ENCODE data around the gene DNAH11. TPM values are rescaled to one million over a fixed set of nuclear protein-coding genes. Genes with fewer than 3 reads are reported as not detected.

The DNAH11 gene
- total and polyA plus RNA-seq, 2 of the 13 experiments (the other 11 are each of a cell fraction or from before 2014, with no cell fraction given), result not detected

DNA sequence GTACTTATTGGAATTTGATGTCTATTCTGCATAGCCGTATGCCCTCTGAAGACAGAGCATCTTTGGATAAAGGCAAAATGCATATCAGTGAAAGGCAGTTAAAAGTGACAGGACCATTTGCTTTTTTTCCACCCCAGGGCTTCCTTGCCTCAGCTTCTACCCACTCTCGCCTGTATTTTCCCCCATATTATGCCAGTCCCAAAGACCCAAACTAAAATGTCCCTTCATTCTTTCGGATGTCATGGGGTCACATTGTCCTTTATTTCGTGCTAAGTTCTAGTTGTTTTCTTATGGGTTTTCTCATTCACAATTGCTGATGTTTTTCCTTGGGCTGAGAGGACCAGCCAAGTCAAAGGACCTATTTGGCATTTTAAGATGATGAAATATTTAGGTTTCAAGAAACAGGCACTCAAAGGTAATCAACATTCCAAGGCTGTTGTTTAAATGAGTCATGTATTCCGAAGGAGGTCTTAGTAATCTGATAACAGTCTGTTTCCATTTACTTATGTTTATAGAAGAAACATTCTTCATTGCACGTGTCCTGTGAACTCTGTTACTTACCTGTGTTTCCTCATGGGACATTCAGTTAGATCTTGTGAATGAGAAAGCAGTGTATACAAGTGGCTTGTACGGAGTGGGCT, 74.1 kb downstream of the DNAH11 start (continued):
- TF ChIP-seq TAF1 (CRISPR knock-in tag; IDR thresholded peaks at IDR 0.05) (no peak), SP2 (CRISPR knock-in tag; IDR thresholded peaks at IDR 0.05) (no peak), NFATC3 (CRISPR knock-in tag; IDR thresholded peaks at IDR 0.05) (no peak)

DNA sequence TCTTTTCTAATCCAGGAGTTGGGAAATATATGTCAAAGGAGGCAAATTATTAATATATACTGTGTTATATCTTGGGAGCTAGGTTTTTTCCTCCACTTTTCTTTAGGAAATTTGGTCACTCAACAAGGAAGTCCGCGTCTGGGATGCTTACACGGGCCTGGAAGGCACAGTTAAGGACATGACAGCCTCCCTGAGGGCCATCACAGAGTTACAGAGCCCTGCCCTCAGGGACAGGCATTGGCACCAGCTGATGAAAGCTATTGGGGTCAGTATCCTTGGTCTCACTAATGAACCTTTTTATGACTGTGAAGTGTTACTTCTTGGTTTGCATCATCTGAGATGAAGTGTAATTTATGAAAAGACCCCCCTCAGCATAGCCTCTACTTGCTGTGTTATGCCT, 74.7 kb downstream of the DNAH11 start:
- Histone ChIP-seq H3K27ac (ENCODE audit: extremely low read length, insufficient read depth, low read length) (no peak overlapping the region), H3K9me3 (ENCODE audit: low read length) (no peaks in the 10 kb centered on the region), H2AFZ (ENCODE audit: low read length) (no peak overlapping the region), H3K9ac (ENCODE audit: insufficient read depth, low read depth, low read length) (no peak overlapping the region), H4K20me1 (ENCODE audit: insufficient read depth, low read length) (no peaks in the 10 kb centered on the region), H3K4me2 (ENCODE audit: low read depth, low read length) (no peak overlapping the region), H3K4me3 (replicated peaks in 1 of 3; ENCODE audit: insufficient read depth in 1 of 3, low read depth in 2 of 3, low read length in 3 of 3) (no peak overlapping the region), H3K4me1 (ENCODE audit: insufficient read depth, low read length) (peaks cover 12% of the 10 kb centered on the region), H3K79me2 (ENCODE audit: insufficient read depth, low read length) (no peaks in the 10 kb centered on the region), H3K27me3 (ENCODE audit: control insufficient read depth in 1 of 2, insufficient read depth in 2 of 2, low read length in 2 of 2) (no peaks in the 10 kb centered on the region), H3K36me3 (replicated peaks in 1 of 2; ENCODE audit: control insufficient read depth in 1 of 2, insufficient read depth in 2 of 2, low read length in 2 of 2) (no peaks in the 10 kb centered on the region)
- DNase-seq (ENCODE audit: low spot score) (no peak), FAIRE-seq (no peak), ATAC-seq (peak; percentile 54)
- CTCF ChIA-PET (ENCODE audit: low intra/inter-chr PET ratio, low total read pairs), result no interaction called here
- POLR2A ChIA-PET, result no interaction called here
- WGBS (ENCODE audit: low lambda C conversion rate), result 0% methylated on average over 3 of the region's 3 CpGs
- no TSS peak for BruUV-seq (replicated peaks)
- in situ Hi-C loops (cut with HindIII; ENCODE audit: extremely low pct_ligation_motif_present, low pct_unique_long_range_greater_than_20kb) (no loop called here), intact Hi-C loops (cut with micrococcal nuclease; ENCODE audit: unreplicated experiment) (no loop called here)
- TF ChIP-seq ARNT (IDR thresholded peaks at IDR 0.05), result no peak
- TF ChIP-seq, protein P1, sequence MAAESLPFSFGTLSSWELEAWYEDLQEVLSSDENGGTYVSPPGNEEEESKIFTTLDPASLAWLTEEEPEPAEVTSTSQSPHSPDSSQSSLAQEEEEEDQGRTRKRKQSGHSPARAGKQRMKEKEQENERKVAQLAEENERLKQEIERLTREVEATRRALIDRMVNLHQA (CRISPR knock-in tag; IDR thresholded peaks at IDR 0.05), result no peak
- no peak for TF ChIP-seq MIER2 (CRISPR knock-in tag; IDR thresholded peaks at IDR 0.05)
- TF ChIP-seq MAFK (conservative IDR thresholded peaks at IDR 0.05 in 1 of 2, IDR thresholded peaks at IDR 0.05 in 1 of 2; ENCODE audit: low read length in 2 of 2), result no peak
- TF ChIP-seq PHF21A (CRISPR knock-in tag; IDR thresholded peaks at IDR 0.05), result no peak
- TF ChIP-seq, protein P2, sequence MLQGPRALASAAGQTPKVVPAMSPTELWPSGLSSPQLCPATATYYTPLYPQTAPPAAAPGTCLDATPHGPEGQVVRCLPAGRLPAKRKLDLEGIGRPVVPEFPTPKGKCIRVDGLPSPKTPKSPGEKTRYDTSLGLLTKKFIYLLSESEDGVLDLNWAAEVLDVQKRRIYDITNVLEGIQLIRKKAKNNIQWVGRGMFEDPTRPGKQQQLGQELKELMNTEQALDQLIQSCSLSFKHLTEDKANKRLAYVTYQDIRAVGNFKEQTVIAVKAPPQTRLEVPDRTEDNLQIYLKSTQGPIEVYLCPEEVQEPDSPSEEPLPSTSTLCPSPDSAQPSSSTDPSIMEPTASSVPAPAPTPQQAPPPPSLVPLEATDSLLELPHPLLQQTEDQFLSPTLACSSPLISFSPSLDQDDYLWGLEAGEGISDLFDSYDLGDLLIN (CRISPR knock-in tag; IDR thresholded peaks at IDR 0.05; ENCODE audit: borderline replicate concordance), result no peak
- no peak for TF ChIP-seq CREB1 (IDR thresholded peaks at IDR 0.05)
- no peak for TF ChIP-seq CREB1 (CRISPR knock-in tag; IDR thresholded peaks at IDR 0.05)
- TF ChIP-seq, protein P3, sequence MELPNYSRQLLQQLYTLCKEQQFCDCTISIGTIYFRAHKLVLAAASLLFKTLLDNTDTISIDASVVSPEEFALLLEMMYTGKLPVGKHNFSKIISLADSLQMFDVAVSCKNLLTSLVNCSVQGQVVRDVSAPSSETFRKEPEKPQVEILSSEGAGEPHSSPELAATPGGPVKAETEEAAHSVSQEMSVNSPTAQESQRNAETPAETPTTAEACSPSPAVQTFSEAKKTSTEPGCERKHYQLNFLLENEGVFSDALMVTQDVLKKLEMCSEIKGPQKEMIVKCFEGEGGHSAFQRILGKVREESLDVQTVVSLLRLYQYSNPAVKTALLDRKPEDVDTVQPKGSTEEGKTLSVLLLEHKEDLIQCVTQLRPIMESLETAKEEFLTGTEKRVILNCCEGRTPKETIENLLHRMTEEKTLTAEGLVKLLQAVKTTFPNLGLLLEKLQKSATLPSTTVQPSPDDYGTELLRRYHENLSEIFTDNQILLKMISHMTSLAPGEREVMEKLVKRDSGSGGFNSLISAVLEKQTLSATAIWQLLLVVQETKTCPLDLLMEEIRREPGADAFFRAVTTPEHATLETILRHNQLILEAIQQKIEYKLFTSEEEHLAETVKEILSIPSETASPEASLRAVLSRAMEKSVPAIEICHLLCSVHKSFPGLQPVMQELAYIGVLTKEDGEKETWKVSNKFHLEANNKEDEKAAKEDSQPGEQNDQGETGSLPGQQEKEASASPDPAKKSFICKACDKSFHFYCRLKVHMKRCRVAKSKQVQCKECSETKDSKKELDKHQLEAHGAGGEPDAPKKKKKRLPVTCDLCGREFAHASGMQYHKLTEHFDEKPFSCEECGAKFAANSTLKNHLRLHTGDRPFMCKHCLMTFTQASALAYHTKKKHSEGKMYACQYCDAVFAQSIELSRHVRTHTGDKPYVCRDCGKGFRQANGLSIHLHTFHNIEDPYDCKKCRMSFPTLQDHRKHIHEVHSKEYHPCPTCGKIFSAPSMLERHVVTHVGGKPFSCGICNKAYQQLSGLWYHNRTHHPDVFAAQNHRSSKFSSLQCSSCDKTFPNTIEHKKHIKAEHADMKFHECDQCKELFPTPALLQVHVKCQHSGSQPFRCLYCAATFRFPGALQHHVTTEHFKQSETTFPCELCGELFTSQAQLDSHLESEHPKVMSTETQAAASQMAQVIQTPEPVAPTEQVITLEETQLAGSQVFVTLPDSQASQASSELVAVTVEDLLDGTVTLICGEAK (IDR thresholded peaks at IDR 0.05), result no peak
- TF ChIP-seq, protein P3 (CRISPR knock-in tag; IDR thresholded peaks at IDR 0.05), result no peak
- no peak for TF ChIP-seq HMG20B (CRISPR knock-in tag; conservative IDR thresholded peaks at IDR 0.05)
- TF ChIP-seq RAD51 (IDR thresholded peaks at IDR 0.05; ENCODE audit: borderline replicate concordance), result no peak

Data from HepG2 (cell line).